IMR-90 (cell line): ENCODE results near the gene SNAPIN. TPM values are rescaled to one million over a fixed set of nuclear protein-coding genes. Genes with fewer than 3 reads are reported as not detected.

Experiments
- ATAC-seq: fragments of 200-7000 bp; cut with Tn5 transposase; 2 replicates; pipeline ENCODE4 v1.9.1; 2020; ENCODE audit warnings: low read depth, mild to moderate bottlenecking, moderate library complexity
- BruUV-seq: library from RNA; stranded (reverse); fragments of 400-500 nt; replicated peaks from 2 replicates; lab custom pipeline; 2021; lab: Mats Ljungman, UMichigan
- CTCF ChIA-PET: fragments of 300-600 bp; formaldehyde crosslinking; extraction: SDS; loops from one replicate; lab custom pipeline; 2021; ENCODE audit warnings: antibody characterized with exemption; lab: Yijun Ruan, JAX
- POLR2A ChIA-PET: fragments of 300-600 bp; sonication (Branson Sonifier 250); formaldehyde crosslinking; loops from one replicate; lab custom pipeline; 2022; ENCODE audit warnings: antibody characterized with exemption; ENCODE audit not compliant: unreplicated experiment; lab: Charles Lee
- DNase-seq: peaks from one replicate; pipeline ENCODE4 v3.0.0; 2013
- H2AFZ ChIP-seq: replicated peaks from 2 replicates; pipeline ENCODE3; 2013; ENCODE audit warnings: low read length, mild to moderate bottlenecking; ENCODE audit not compliant: poor library complexity
- H2AK5ac ChIP-seq: 2 replicates; pipeline ENCODE4 v1.6.1; 2013; ENCODE audit warnings: low read depth, low read length, inconsistent platforms
- H2AK9ac ChIP-seq: replicated peaks from 2 replicates; pipeline ENCODE3; 2013; ENCODE audit warnings: mild to moderate bottlenecking, low read depth, low read length, moderate library complexity; ENCODE audit not compliant: poor library complexity
- H2BK120ac ChIP-seq: 2 replicates; pipeline ENCODE4 v1.6.1; 2013; ENCODE audit warnings: low read depth, low read length, inconsistent platforms
- H2BK15ac ChIP-seq: 3 replicates; pipeline ENCODE4 v1.6.1; 2013; ENCODE audit warnings: low read depth, low read length, inconsistent platforms
- H2BK20ac ChIP-seq: 2 replicates; pipeline ENCODE4 v1.6.1; 2013; ENCODE audit warnings: low read depth, mild to moderate bottlenecking, inconsistent platforms, low read length, moderate library complexity
- H2BK5ac ChIP-seq: 2 replicates; pipeline ENCODE4 v1.6.1; 2013; ENCODE audit warnings: mild to moderate bottlenecking, low read depth, low read length, inconsistent platforms; ENCODE audit not compliant: poor library complexity, severe bottlenecking
- H3K14ac ChIP-seq: replicated peaks from 2 replicates; pipeline ENCODE4 v1.6.1; 2013; ENCODE audit warnings: low read depth, low read length, inconsistent platforms
- H3K18ac ChIP-seq: 2 replicates; pipeline ENCODE4 v1.6.1; 2013; ENCODE audit warnings: low read depth, low read length, control low read depth
- H3K23ac ChIP-seq: 2 replicates; pipeline ENCODE4 v1.6.1; 2013; ENCODE audit warnings: low read depth, low read length, inconsistent platforms
- H3K27ac ChIP-seq: 2 replicates; pipeline ENCODE4 v1.5.1; 2013; ENCODE audit warnings: mild to moderate bottlenecking, control low read depth, low read length; ENCODE audit not compliant: insufficient read depth
- H3K27me3 ChIP-seq: 2 replicates; pipeline ENCODE4 v1.6.1; 2013; ENCODE audit warnings: low read length; ENCODE audit not compliant: control insufficient read depth, insufficient read depth
- H3K36me3 ChIP-seq: 2 replicates; pipeline ENCODE4 v1.6.1; 2013; ENCODE audit warnings: low read length, mixed read lengths; ENCODE audit not compliant: control insufficient read depth, insufficient read depth
- H3K4ac ChIP-seq: 2 replicates; pipeline ENCODE4 v1.6.1; 2013; ENCODE audit warnings: low read depth, low read length, inconsistent platforms
- H3K4me1 ChIP-seq: 2 replicates; pipeline ENCODE4 v1.6.1; 2013; ENCODE audit warnings: low read length, mixed read lengths; ENCODE audit not compliant: control insufficient read depth, insufficient read depth
- H3K4me2 ChIP-seq: 2 replicates; pipeline ENCODE4 v1.6.1; 2013; ENCODE audit warnings: low read depth, mild to moderate bottlenecking, control low read depth, low read length, moderate library complexity
- H3K4me3 ChIP-seq: 2 replicates; pipeline ENCODE4 v1.5.1; 2013; ENCODE audit warnings: low read depth, mild to moderate bottlenecking, control low read depth, low read length, moderate library complexity; ENCODE audit not compliant: insufficient read depth
- H3K56ac ChIP-seq: 2 replicates; pipeline ENCODE4 v1.6.1; 2013; ENCODE audit warnings: low read length, inconsistent platforms; ENCODE audit not compliant: insufficient read depth; ENCODE audit errors: extremely low read depth
- H3K79me1 ChIP-seq, 2 experiments: 2 replicates each; pipeline ENCODE4 v1.6.1; 2013; ENCODE audit warnings: low read length in 2 of 2, inconsistent platforms in 1 of 2, low read depth in 1 of 2
- H3K9ac ChIP-seq: 2 replicates; pipeline ENCODE4 v1.6.1; 2013; ENCODE audit warnings: low read depth, low read length, control low read depth
- H3K9me1 ChIP-seq: 2 replicates; pipeline ENCODE4 v1.6.1; 2013; ENCODE audit warnings: low read length, inconsistent platforms; ENCODE audit not compliant: insufficient read depth
- H3K9me3 ChIP-seq: 2 replicates; pipeline ENCODE4 v1.6.1; 2013; ENCODE audit warnings: low read length; ENCODE audit not compliant: control insufficient read depth, insufficient read depth
- H4K20me1 ChIP-seq: 2 replicates; pipeline ENCODE4 v1.6.1; 2013; ENCODE audit warnings: low read length, inconsistent platforms; ENCODE audit not compliant: insufficient read depth
- H4K5ac ChIP-seq: 2 replicates; pipeline ENCODE4 v1.6.1; 2013; ENCODE audit warnings: mild to moderate bottlenecking, low read depth, low read length, control low read depth
- H4K8ac ChIP-seq, 2 experiments: 2 replicates each; pipeline ENCODE4 v1.6.1; 2013; ENCODE audit warnings: low read depth in 2 of 2, low read length in 2 of 2, control low read depth in 1 of 2, inconsistent platforms in 1 of 2
- H4K91ac ChIP-seq: 2 replicates; pipeline ENCODE4 v1.6.1; 2013; ENCODE audit warnings: low read depth, low read length, inconsistent platforms; ENCODE audit not compliant: insufficient read depth
- BHLHE40 ChIP-seq: fragments of 150-350 bp; IDR thresholded peaks from 2 replicates; pipeline ENCODE4 v1.6.1; 2016; ENCODE audit warnings: mild to moderate bottlenecking, low read depth, low read length
- CEBPB ChIP-seq: IDR thresholded peaks from 2 replicates; pipeline ENCODE4 v1.6.1; 2012; ENCODE audit warnings: low read depth, low read length, improper control_type of control experiment
- CHD1 ChIP-seq: IDR thresholded peaks from 2 replicates; pipeline ENCODE4 v1.6.1; 2012; ENCODE audit warnings: low read depth, low read length, improper control_type of control experiment
- ELK1 ChIP-seq: fragments of 150-350 bp; IDR thresholded peaks from 2 replicates; pipeline ENCODE4 v1.6.1; 2016; ENCODE audit warnings: low read depth, mild to moderate bottlenecking, low read length, moderate library complexity, borderline replicate concordance
- FOS ChIP-seq: fragments of 150-350 bp; IDR thresholded peaks from 2 replicates; pipeline ENCODE4 v1.6.1; 2016; ENCODE audit warnings: low read depth, low read length
- MAFK ChIP-seq: IDR thresholded peaks from 2 replicates; pipeline ENCODE4 v1.6.1; 2012; ENCODE audit warnings: low read depth, low read length, improper control_type of control experiment
- MAZ ChIP-seq: IDR thresholded peaks from 2 replicates; pipeline ENCODE4 v1.6.1; 2012; ENCODE audit warnings: low read depth, mild to moderate bottlenecking, low read length, improper control_type of control experiment, moderate library complexity, borderline replicate concordance
- MXI1 ChIP-seq: IDR thresholded peaks from 2 replicates; pipeline ENCODE4 v1.6.1; 2012; ENCODE audit warnings: low read depth, mild to moderate bottlenecking, low read length, moderate library complexity, borderline replicate concordance
- NFE2L2 ChIP-seq: fragments of 150-350 bp; IDR thresholded peaks from 2 replicates; pipeline ENCODE4 v1.6.1; 2016; ENCODE audit warnings: low read depth, mild to moderate bottlenecking, low read length
- POLR2A ChIP-seq: IDR thresholded peaks from 2 replicates; pipeline ENCODE4 v1.6.1; 2012; ENCODE audit warnings: mild to moderate bottlenecking, low read depth, low read length
- RAD21 ChIP-seq: IDR thresholded peaks from 2 replicates; pipeline ENCODE4 v1.6.1; 2012; ENCODE audit warnings: low read length, improper control_type of control experiment
- RCOR1 ChIP-seq: IDR thresholded peaks from 2 replicates; pipeline ENCODE4 v1.6.1; 2012; ENCODE audit warnings: mild to moderate bottlenecking, low read length, improper control_type of control experiment; ENCODE audit not compliant: insufficient replicate concordance
- RFX5 ChIP-seq: IDR thresholded peaks from 2 replicates; pipeline ENCODE4 v1.8.0; 2012; ENCODE audit warnings: low read depth, mild to moderate bottlenecking, low read length, moderate library complexity
- SMC3 ChIP-seq: fragments of 150-350 bp; IDR thresholded peaks from 2 replicates; pipeline ENCODE4 v1.6.1; 2016; ENCODE audit warnings: low read depth, mild to moderate bottlenecking, antibody characterized with exemption, low read length, moderate library complexity
- USF2 ChIP-seq: fragments of 150-350 bp; IDR thresholded peaks from 2 replicates; pipeline ENCODE4 v1.6.1; 2017; ENCODE audit warnings: mild to moderate bottlenecking, antibody characterized with exemption, low read length, low read depth
- WGBS, 2 experiments: methylation state at CpG; one replicate each; pipeline versions ENCODE4 v1.1.5 to v1.1.7; 2013; ENCODE audit warnings: missing lambda C conversion rate in 2 of 2; ENCODE audit not compliant: insufficient read length in 1 of 2; ENCODE audit errors: extremely low coverage in 2 of 2; 5-methylcytosine and 5-hydroxymethylcytosine counted together
- dilution Hi-C: fragments of 300-500 bp; cut with HindIII; formaldehyde crosslinking; loops from one replicate; pipeline ENCODE4 v1.14.3; 2018; ENCODE audit warnings: low sequenced_read_pairs; ENCODE audit not compliant: unreplicated experiment
- in situ Hi-C: fragments of 300-500 bp; cut with MboI; formaldehyde crosslinking; loops from 3 replicates; pipeline ENCODE4 v1.14.3; 2019; ENCODE audit warnings: low sequenced_read_pairs, inconsistent platforms, mixed read lengths
- intact Hi-C: fragments of 100-400 bp; cut with micrococcal nuclease; formaldehyde crosslinking; loops from 2 replicates; pipeline ENCODE4 v1.10.0; 2022
- polyA plus RNA-seq, 3 experiments: library from polyadenylated mRNA; depleted of rRNA; stranded (reverse); fragments of >200 nt; gene quantifications; 2 replicates each; pipeline ENCODE4 v1.2.3, GENCODE V29; 2012; ENCODE audit warnings: low replicate concordance in 1 of 3
- total RNA-seq: library from RNA; depleted of rRNA; stranded (reverse); fragments of >200 nt; gene quantifications from 2 replicates; pipeline ENCODE4 v1.2.3, GENCODE V29; 2012

Gene SNAPIN
- total and polyA plus RNA-seq, 2 of the 4 experiments (the other 2 are of a cell fraction): 37.4 to 40.9 TPM

- Histone ChIP-seq H2AK9ac (no peak overlapping the region), H4K91ac (no peak overlapping the region), H3K4me1 (peaks cover 28% of the 10 kb centered on the region), H3K27ac (no peak overlapping the region), H3K4ac (no peak overlapping the region; the same call in 1 of the 2 replicates), H3K9ac (no peak overlapping the region), H4K20me1 (peaks cover 11% of the 10 kb centered on the region; the same call in 1 of the 2 replicates), H2AK5ac (no peak overlapping the region), H3K14ac (no peak overlapping the region), H4K8ac (no peak overlapping the region), H3K4me2 (no peak overlapping the region), H3K9me1 (peaks cover 10% of the 10 kb centered on the region; the same call in 1 of the 2 replicates), H2BK120ac (no peak overlapping the region), H3K56ac (no peak overlapping the region), H3K4me3 (no peak overlapping the region), H2BK5ac (no peak overlapping the region), H3K9me3 (no peaks in the 10 kb centered on the region), H2BK20ac (no peak overlapping the region), H2AFZ (peak overlapping the region; percentile 5), H4K5ac (no peak overlapping the region), H3K23ac (no peak overlapping the region), H3K27me3 (no peaks in the 10 kb centered on the region), H3K79me1 (peaks cover 6 to 34% of the 10 kb centered on the region in 2 experiments; a peak in 3 of 4 replicates), H2BK15ac (no peak overlapping the region), H3K18ac (no peak overlapping the region), H3K36me3 (peaks cover 10% of the 10 kb centered on the region; the same call in 1 of the 2 replicates)
- CTCF ChIA-PET: interaction anchor here (1.0 to 3.3 kb wide), 4 partner anchors 13 to 46 kb away, joined by 3 to 18 read pairs (median 6); partner anchors contain the start of genes S100A1 and S100A13
- no peak for ATAC-seq
- DNase-seq: no peak
- no TSS peak for BruUV-seq
- dilution Hi-C loops: no loop called here
- in situ Hi-C loops: no loop called here
- POLR2A ChIA-PET: interaction anchor here (1.2 kb wide), 1 partner anchor 13 kb away, joined by 6 read pairs; the partner anchor contains the start of gene S100A13
- intact Hi-C loops: no loop called here
- no CpG with 5 or more reads among the region's 2 CpGs for WGBS, 2 experiments
- TF ChIP-seq MAZ: no peak
- TF ChIP-seq NFE2L2: no peak
- TF ChIP-seq POLR2A: no peak
- no peak for TF ChIP-seq RFX5
- TF ChIP-seq ELK1: no peak
- no peak for TF ChIP-seq SMC3
- no peak for TF ChIP-seq MXI1
- TF ChIP-seq MAFK: no peak
- no peak for TF ChIP-seq BHLHE40
- TF ChIP-seq CHD1: no peak
- TF ChIP-seq RAD21: no peak
- TF ChIP-seq USF2: no peak
- no peak for TF ChIP-seq FOS
- no peak for TF ChIP-seq CEBPB
- TF ChIP-seq RCOR1: no peak
Measured at GRCh38 chr1:153614189-153614900, 44.2 kb upstream of the SNAPIN start.
